Measurements from ENCODE around the gene LELP1.

DNA sequence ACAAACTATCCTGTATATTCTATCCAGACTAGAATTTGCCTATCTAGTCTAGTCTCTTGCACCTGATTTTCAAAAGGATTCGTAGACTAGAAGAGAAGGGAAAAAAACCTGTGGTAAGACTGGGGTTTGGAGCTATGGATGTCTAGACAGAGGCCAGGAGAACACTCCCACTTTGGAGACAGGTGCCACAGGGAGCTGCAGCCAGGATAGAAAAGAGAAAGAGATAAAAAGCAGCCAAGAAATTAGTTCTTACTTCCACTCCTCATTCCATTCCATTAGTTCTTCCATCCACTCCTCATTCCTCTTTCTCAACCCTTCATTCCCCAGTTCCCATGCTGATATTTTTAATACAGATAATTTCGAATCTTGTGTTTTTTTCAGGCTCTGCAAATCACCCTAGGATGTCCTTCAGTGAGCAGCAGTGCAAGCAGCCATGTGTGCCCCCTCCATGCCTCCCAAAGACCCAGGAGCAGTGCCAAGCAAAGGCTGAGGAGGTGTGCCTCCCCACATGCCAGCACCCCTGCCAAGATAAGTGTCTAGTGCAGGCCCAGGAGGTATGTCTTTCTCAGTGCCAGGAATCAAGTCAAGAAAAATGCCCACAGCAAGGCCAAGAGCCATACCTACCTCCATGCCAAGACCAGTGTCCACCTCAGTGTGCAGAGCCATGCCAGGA is 14.7 kb downstream of the LELP1 start:
- TF ChIP-seq, protein P1, sequence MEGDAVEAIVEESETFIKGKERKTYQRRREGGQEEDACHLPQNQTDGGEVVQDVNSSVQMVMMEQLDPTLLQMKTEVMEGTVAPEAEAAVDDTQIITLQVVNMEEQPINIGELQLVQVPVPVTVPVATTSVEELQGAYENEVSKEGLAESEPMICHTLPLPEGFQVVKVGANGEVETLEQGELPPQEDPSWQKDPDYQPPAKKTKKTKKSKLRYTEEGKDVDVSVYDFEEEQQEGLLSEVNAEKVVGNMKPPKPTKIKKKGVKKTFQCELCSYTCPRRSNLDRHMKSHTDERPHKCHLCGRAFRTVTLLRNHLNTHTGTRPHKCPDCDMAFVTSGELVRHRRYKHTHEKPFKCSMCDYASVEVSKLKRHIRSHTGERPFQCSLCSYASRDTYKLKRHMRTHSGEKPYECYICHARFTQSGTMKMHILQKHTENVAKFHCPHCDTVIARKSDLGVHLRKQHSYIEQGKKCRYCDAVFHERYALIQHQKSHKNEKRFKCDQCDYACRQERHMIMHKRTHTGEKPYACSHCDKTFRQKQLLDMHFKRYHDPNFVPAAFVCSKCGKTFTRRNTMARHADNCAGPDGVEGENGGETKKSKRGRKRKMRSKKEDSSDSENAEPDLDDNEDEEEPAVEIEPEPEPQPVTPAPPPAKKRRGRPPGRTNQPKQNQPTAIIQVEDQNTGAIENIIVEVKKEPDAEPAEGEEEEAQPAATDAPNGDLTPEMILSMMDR (IDR thresholded peaks at IDR 0.05): no peak
- no peak for TF ChIP-seq POLR2A (IDR thresholded peaks at IDR 0.05)
